Measurements from ENCODE around the gene FLAD1.

DNA sequence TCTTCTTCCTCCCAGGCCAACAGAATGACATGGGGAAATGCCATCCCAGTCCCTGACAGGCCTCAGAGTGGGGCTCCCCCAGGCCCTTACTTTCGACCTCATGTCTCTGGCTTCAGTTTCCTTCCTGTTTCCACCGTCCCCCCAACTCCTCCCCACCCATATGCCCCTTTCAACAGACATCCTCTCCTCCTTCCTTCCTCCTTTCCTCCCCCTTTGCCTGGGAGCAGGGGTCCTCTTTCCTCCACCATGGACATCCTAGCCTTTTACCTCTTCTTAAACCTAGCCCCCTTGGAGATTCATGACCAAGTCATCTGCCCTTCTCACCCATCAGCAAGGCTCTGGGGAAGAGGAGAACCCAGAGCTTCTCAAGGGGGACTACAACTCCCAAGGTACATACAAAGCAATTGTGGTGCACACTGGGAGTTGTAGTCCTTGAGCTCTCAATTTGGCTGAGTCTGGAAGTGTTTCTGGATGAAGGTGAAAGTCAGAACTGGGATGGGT is 23.5 kb downstream of the FLAD1 start:
- TF ChIP-seq SP1 (IDR thresholded peaks at IDR 0.05), result no peak
- TF ChIP-seq FOXM1 (IDR thresholded peaks at IDR 0.05; ENCODE audit: borderline replicate concordance), result no peak
- no peak for TF ChIP-seq FOXA1 (IDR thresholded peaks at IDR 0.05)
- TF ChIP-seq SUZ12 (IDR thresholded peaks at IDR 0.05), result no peak
- TF ChIP-seq FOXK2 (IDR thresholded peaks at IDR 0.05), result no peak
- TF ChIP-seq TARDBP (IDR thresholded peaks at IDR 0.05), result no peak
- no peak for TF ChIP-seq NFRKB (IDR thresholded peaks at IDR 0.05)
- no peak for TF ChIP-seq BHLHE40 (IDR thresholded peaks at IDR 0.05; ENCODE audit: borderline replicate concordance)
- TF ChIP-seq LEF1 (IDR thresholded peaks at IDR 0.05; ENCODE audit: borderline replicate concordance), result no peak
- no peak for TF ChIP-seq ZNF384 (IDR thresholded peaks at IDR 0.05)
- TF ChIP-seq ELF4 (IDR thresholded peaks at IDR 0.05), result no peak
- no peak for TF ChIP-seq PKNOX1 (IDR thresholded peaks at IDR 0.05)
- TF ChIP-seq L3MBTL2 (conservative IDR thresholded peaks at IDR 0.05), result no peak

Measured in HEK293T (cell line).